Peyer's patch (tissue), 4 donors: ENCODE measurements around the gene TMEM271. TPM values are rescaled to one million over a fixed set of nuclear protein-coding genes. Genes with fewer than 3 reads are reported as not detected.

Experiments
- DNase-seq, 3 donors: peaks; one replicate each; pipeline ENCODE4 v3.0.0-alpha.2; 2017 to 2019
- H3K27ac ChIP-seq, 4 donors: fragments of 200-600 bp; sonication (generic); one replicate each; pipeline ENCODE4 v1.5.1; 2016 to 2019
- H3K27me3 ChIP-seq, 2 donors: fragments of 200-600 bp; sonication (generic); one replicate each; pipeline ENCODE4 v1.5.1; 2019
- H3K36me3 ChIP-seq, 3 donors: fragments of 200-600 bp; sonication (generic); one replicate each; pipeline ENCODE4 v1.5.1; 2016 to 2019
- H3K4me1 ChIP-seq, 4 donors: fragments of 200-600 bp; sonication (generic); one replicate each; pipeline ENCODE4 v1.5.1; 2016 to 2019
- H3K4me3 ChIP-seq, 4 donors: fragments of 200-600 bp; sonication (generic); 1 replicate in 3 of 4; 2 replicates in 1 of 4; pipeline ENCODE4 v1.5.1; 2016 to 2019; ENCODE audit warnings: mild to moderate bottlenecking in 1 of 4
- H3K9me3 ChIP-seq, 4 donors: fragments of 200-600 bp; sonication (generic); one replicate each; pipeline ENCODE4 v1.5.1; 2016 to 2019; ENCODE audit warnings: mild to moderate bottlenecking in 1 of 4
- POLR2A ChIP-seq, 2 donors: fragments of 450-650 bp; IDR thresholded peaks; one replicate each; pipeline ENCODE4 v1.5.1; 2017; ENCODE audit warnings: antibody characterized with exemption in 2 of 2, mild to moderate bottlenecking in 2 of 2, moderate library complexity in 2 of 2
- total RNA-seq, 4 donors: library from RNA; depleted of rRNA; stranded (reverse); fragments of >200 nt; gene quantifications; one replicate each; pipeline ENCODE4 v1.1.0, GENCODE V29; 2016
- TF ChIP-seq, protein P1 (sequence below), 6 experiments: fragments of 450-650 bp in 4 of 6; fragments of 200-600 bp in 2 of 6; sonication (generic) in 1 of 6; IDR thresholded peaks; one replicate each; pipeline ENCODE4 v1.5.1; 2017 to 2019; ENCODE audit warnings: antibody characterized with exemption in 6 of 6, mild to moderate bottlenecking in 3 of 6, moderate library complexity in 1 of 6

The TMEM271 gene
- total RNA-seq, 4 donors from 2014 or later: not detected

- no peaks in the 10 kb centered on the region for H3K4me1 ChIP-seq
- no peak overlapping the region for H3K27ac ChIP-seq
- no peaks in the 10 kb centered on the region for H3K27me3 ChIP-seq
- no peaks in the 10 kb centered on the region for H3K9me3 ChIP-seq
- H3K4me3 ChIP-seq: no peak overlapping the region
- DNase-seq: peak in 1 of 3 donors; percentile 31
- TF ChIP-seq, protein P1, sequence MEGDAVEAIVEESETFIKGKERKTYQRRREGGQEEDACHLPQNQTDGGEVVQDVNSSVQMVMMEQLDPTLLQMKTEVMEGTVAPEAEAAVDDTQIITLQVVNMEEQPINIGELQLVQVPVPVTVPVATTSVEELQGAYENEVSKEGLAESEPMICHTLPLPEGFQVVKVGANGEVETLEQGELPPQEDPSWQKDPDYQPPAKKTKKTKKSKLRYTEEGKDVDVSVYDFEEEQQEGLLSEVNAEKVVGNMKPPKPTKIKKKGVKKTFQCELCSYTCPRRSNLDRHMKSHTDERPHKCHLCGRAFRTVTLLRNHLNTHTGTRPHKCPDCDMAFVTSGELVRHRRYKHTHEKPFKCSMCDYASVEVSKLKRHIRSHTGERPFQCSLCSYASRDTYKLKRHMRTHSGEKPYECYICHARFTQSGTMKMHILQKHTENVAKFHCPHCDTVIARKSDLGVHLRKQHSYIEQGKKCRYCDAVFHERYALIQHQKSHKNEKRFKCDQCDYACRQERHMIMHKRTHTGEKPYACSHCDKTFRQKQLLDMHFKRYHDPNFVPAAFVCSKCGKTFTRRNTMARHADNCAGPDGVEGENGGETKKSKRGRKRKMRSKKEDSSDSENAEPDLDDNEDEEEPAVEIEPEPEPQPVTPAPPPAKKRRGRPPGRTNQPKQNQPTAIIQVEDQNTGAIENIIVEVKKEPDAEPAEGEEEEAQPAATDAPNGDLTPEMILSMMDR (IDR thresholded peaks at IDR 0.05): no peak
- TF ChIP-seq POLR2A (IDR thresholded peaks at IDR 0.05): no peak
- no peaks in the 10 kb centered on the region for H3K36me3 ChIP-seq
Observed at GRCh38 chr4:612052-612748, 36.1 kb upstream of the TMEM271 start.

GRCh38 chr4:610411-611261, 34.5 kb upstream of the TMEM271 start:
- no peaks in the 10 kb centered on the region for H3K36me3 ChIP-seq
- DNase-seq: peak in 1 of 3 donors; percentile 46
- no peaks in the 10 kb centered on the region for H3K4me1 ChIP-seq
- H3K4me3 ChIP-seq: no peak overlapping the region
- no peaks in the 10 kb centered on the region for H3K27me3 ChIP-seq
- no peak overlapping the region for H3K27ac ChIP-seq
- TF ChIP-seq POLR2A (IDR thresholded peaks at IDR 0.05): no peak
- TF ChIP-seq, protein P1 (IDR thresholded peaks at IDR 0.05): peak in 1 of 6 experiments; percentile 14
- H3K9me3 ChIP-seq: no peaks in the 10 kb centered on the region

DNA sequence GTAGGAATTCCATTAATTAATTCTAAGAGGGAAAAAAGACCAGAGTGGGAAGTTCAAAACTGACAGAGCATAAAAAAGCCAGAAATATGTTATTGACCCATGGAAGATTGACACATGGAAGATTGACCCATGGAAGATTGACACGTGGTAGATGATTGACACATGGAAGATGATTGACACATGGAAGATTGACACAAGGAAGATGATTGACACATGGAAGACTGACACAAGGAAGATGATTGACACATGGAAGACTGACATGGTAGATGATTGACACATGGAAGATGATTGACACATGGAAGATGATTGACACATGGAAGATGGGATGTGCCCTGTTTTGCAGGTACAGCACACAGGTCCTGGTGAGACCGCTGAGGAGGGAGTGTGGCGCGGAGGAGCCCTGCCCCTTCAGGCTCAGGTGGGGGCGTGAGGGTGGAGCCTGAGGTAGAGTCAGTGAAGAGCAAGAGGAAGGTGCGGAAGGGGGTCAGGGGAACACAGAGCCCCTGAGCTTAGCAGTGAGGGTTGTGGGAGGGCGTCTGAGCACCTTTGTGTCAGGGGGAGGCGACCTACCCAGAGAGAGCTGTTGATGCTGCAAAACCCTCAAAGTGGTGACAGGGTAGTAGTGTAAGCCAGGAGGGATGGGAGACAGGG, 33.4 kb upstream of the TMEM271 start:
- Histone ChIP-seq H3K36me3 (no peaks in the 10 kb centered on the region), H3K27me3 (no peaks in the 10 kb centered on the region), H3K4me3 (no peak overlapping the region), H3K9me3 (no peaks in the 10 kb centered on the region), H3K27ac (no peak overlapping the region), H3K4me1 (no peaks in the 10 kb centered on the region)
- no peak for DNase-seq
- no peak for TF ChIP-seq POLR2A (IDR thresholded peaks at IDR 0.05)
- TF ChIP-seq, protein P1 (IDR thresholded peaks at IDR 0.05): no peak

DNA sequence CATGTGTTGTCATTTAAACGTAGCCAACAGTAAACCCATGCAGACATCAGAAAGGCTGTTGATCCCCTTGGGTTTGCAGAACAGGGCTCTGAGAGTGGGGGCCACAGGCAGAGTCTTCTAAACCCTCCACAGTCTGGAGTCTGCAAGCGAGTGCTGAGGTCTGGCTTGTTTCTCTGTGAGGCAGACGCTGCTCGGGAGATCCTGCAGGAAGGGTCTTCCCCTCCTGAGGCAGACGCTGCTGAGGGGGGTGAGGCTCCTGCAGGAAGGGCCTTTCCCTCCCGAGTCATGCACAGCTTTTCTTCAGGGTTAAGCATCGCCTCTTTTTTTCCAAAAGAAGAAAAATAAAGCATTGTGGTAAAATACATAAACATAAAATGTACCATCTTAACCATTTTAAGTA, 32.1 kb upstream of the TMEM271 start:
- Histone ChIP-seq H3K27ac (no peak overlapping the region), H3K4me3 (no peak overlapping the region), H3K4me1 (no peaks in the 10 kb centered on the region), H3K9me3 (no peaks in the 10 kb centered on the region), H3K27me3 (no peaks in the 10 kb centered on the region), H3K36me3 (no peaks in the 10 kb centered on the region)
- TF ChIP-seq, protein P1 (IDR thresholded peaks at IDR 0.05): no peak
- no peak for TF ChIP-seq POLR2A (IDR thresholded peaks at IDR 0.05)
- DNase-seq: no peak

DNA sequence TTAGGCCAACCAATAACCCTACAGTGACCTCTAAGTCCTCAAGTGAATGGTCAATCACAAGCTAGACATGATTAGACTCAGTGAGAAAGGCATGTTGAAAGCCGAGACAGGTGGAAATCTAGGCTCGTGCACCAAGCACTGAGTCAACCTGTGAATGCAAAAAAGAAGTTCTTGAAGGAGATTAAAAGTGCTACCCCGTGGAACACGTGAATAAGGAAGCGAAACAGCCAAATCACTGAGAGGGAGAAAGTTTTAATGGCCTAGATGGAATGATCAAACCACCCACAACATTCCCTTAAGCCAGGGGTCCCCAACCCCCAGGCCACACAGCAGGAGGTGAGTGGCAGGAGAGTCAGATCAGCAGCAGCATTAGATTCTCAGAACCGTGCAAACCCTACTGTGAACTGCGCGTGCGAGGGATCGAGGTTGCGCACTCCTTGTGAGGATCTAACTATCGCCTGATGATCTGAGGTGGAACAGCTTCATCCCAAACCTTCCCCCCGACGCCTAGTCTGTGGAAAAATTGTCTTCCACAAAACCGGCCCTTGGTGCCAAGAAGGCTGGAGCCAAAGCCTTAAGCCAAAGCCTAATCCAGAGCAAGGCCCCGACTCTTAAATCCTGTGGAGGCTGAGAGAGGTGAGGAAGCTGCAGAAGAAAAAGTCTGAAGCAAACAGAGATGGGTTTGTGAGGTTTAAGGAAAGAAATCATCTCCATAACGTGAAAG, 29.8 kb upstream of the TMEM271 start:
- H3K27me3 ChIP-seq: no peaks in the 10 kb centered on the region
- DNase-seq: no peak
- no peaks in the 10 kb centered on the region for H3K36me3 ChIP-seq
- no peak for TF ChIP-seq POLR2A (IDR thresholded peaks at IDR 0.05)
- TF ChIP-seq, protein P1 (IDR thresholded peaks at IDR 0.05): no peak
- H3K4me1 ChIP-seq: no peaks in the 10 kb centered on the region
- H3K9me3 ChIP-seq: no peaks in the 10 kb centered on the region
- no peak overlapping the region for H3K4me3 ChIP-seq
- no peak overlapping the region for H3K27ac ChIP-seq
